Gastroesophageal sphincter (tissue), 2 donors: ENCODE measurements around the gene SCN7A.

Experiments used
- EP300 ChIP-seq: sonication (generic); formaldehyde crosslinking; IDR thresholded peaks from one replicate; pipeline ENCODE4 v1.6.1; 2017; ENCODE audit warnings: antibody characterized with exemption, mild to moderate bottlenecking
- POLR2A ChIP-seq, 2 donors: fragments of 450-650 bp; IDR thresholded peaks; one replicate each; pipeline ENCODE4 v1.6.1; 2017; ENCODE audit warnings: antibody characterized with exemption in 2 of 2, mild to moderate bottlenecking in 2 of 2, moderate library complexity in 1 of 2

DNA sequence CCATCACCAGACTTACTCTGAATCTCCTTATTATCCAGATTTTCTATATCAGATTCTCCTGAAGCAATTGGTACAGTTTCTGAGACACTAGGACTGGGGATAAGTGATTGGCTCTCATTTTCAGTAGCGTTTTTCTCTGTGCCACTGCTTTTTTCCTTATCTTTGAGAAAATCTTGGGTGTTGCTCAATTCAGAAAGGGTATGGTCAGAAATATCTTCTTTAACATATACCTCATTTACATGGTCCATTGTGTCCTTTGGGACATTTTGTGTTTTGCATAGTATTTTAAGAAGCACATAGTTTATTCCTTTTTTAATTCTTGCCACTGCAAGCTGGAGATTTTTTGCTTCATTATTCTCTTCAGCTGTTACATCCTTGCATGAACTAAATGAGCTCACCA lies 61.7 kb downstream of the SCN7A start:
- TF ChIP-seq POLR2A (IDR thresholded peaks at IDR 0.05) (no peak), EP300 (no peak)
